HCT116 (cell line): Measurements from ENCODE around the gene CHIC1. TPM values are rescaled to one million over a fixed set of nuclear protein-coding genes. Genes with fewer than 3 reads are reported as not detected.
"Not testable (repeated sequence)": the region's sequence is repeated elsewhere in the genome, so short reads cannot be mapped to it uniquely, and the experiment has no call there.

Experiments
- ATAC-seq: fragments of 200-7000 bp; cut with Tn5 transposase; 2 replicates; pipeline ENCODE4 v1.9.1; 2020; ENCODE audit warnings: mild to moderate bottlenecking, moderate library complexity
- BruUV-seq: library from RNA; stranded (reverse); fragments of 400-500 nt; replicated peaks from 2 replicates; lab custom pipeline; 2021; lab: Mats Ljungman, UMichigan
- CTCF ChIA-PET: fragments of 300-600 bp; sonication (Branson Sonifier 250); formaldehyde crosslinking; loops from one replicate; lab custom pipeline; 2021; ENCODE audit warnings: antibody characterized with exemption; lab: Charles Lee
- POLR2A ChIA-PET: fragments of 300-600, 350-600 bp; sonication (Branson Sonifier 250); formaldehyde crosslinking; loops from one replicate; lab custom pipeline; 2021; ENCODE audit warnings: antibody characterized with exemption; lab: Charles Lee
- RAD21 ChIA-PET, 2 experiments: fragments of 300-600 bp; sonication (Branson Sonifier 250); formaldehyde crosslinking; loops; one replicate each; lab custom pipeline; 2023; ENCODE audit warnings: low total read pairs in 2 of 2; ENCODE audit not compliant: uncharacterized antibody in 2 of 2, unreplicated experiment in 2 of 2, low non-redundant PET in 1 of 2; lab: Charles Lee
- DNase-seq: peaks from one replicate; pipeline ENCODE4 v3.0.0-alpha.2; 2010; ENCODE audit warnings: low read depth, low spot score
- H2AFZ ChIP-seq: fragments of 200-600 bp; shearing (Covaris generic), sonication (generic); 2 replicates; pipeline ENCODE4 v1.6.1; 2017; ENCODE audit warnings: low read depth, mixed run types, mixed read lengths, antibody characterized with exemption, low read length; ENCODE audit not compliant: poor library complexity, severe bottlenecking
- H3K27ac ChIP-seq: 2 replicates; pipeline ENCODE4 v1.5.1; 2012; ENCODE audit warnings: low read depth, low read length
- H3K27me3 ChIP-seq: fragments of 200-600 bp; sonication (generic); 2 replicates; pipeline ENCODE4 v1.6.1; 2016; ENCODE audit warnings: mixed run types, low read length, mixed read lengths; ENCODE audit not compliant: insufficient read depth
- H3K36me3 ChIP-seq, 2 experiments: fragments of 200-500 bp in 1 of 2; fragments of 200-600 bp in 1 of 2; sonication (Bioruptor generic) in 1 of 2; sonication (generic) in 1 of 2; 2 replicates each; pipeline versions ENCODE4 v1.5.1 to v1.6.1; 2014 to 2016; ENCODE audit warnings: low read length in 2 of 2, inconsistent platforms in 1 of 2, mixed read lengths in 1 of 2, mixed run types in 1 of 2; ENCODE audit not compliant: insufficient read depth in 2 of 2, control insufficient read depth in 1 of 2
- H3K4me1 ChIP-seq, 2 experiments: fragments of 200-600 bp in 1 of 2; sonication (generic) in 1 of 2; 2 replicates each; pipeline versions ENCODE4 v1.5.1 to v1.6.1; 2012 to 2017; ENCODE audit warnings: low read length in 2 of 2, inconsistent platforms in 1 of 2, mild to moderate bottlenecking in 1 of 2, mixed read lengths in 1 of 2, mixed run types in 1 of 2, moderate library complexity in 1 of 2; ENCODE audit not compliant: insufficient read depth in 2 of 2, control insufficient read depth in 1 of 2
- H3K4me2 ChIP-seq: fragments of 200-600 bp; sonication (generic); 2 replicates; pipeline ENCODE4 v1.6.1; 2017; ENCODE audit warnings: mixed run types, low read length, mixed read lengths
- H3K4me3 ChIP-seq, 2 experiments: fragments of 200-600 bp in 1 of 2; sonication (generic) in 1 of 2; replicated peaks in 1 of 2; 2 replicates each; pipeline ENCODE4 v1.5.1; 2011 to 2016; ENCODE audit warnings: low read length in 2 of 2, control low read depth in 1 of 2, low read depth in 1 of 2, mild to moderate bottlenecking in 1 of 2, mixed read lengths in 1 of 2, mixed run types in 1 of 2
- H3K79me2 ChIP-seq: fragments of 200-600 bp; sonication (generic); 2 replicates; pipeline ENCODE4 v1.6.1; 2017; ENCODE audit warnings: mild to moderate bottlenecking, mixed run types, low read length, moderate library complexity, mixed read lengths; ENCODE audit not compliant: insufficient read depth
- H3K9ac ChIP-seq: fragments of 200-600 bp; sonication (generic); 2 replicates; pipeline ENCODE4 v1.6.1; 2016; ENCODE audit warnings: low read length, mixed read lengths
- H3K9me2 ChIP-seq: fragments of 200-600 bp; sonication (generic), shearing (Covaris generic); 2 replicates; pipeline ENCODE4 v1.6.1; 2017; ENCODE audit warnings: mixed run types, mild to moderate bottlenecking, moderate library complexity; ENCODE audit not compliant: insufficient read depth
- H3K9me3 ChIP-seq, 2 experiments: fragments of 200-500 bp in 1 of 2; fragments of 200-600 bp in 1 of 2; sonication (Bioruptor generic) in 1 of 2; sonication (generic) in 1 of 2; 2 replicates each; pipeline ENCODE4 v1.6.1; 2014 to 2017; ENCODE audit warnings: low read length in 2 of 2, mixed read lengths in 2 of 2, inconsistent platforms in 1 of 2, low read depth in 1 of 2, mild to moderate bottlenecking in 1 of 2, mixed run types in 1 of 2, moderate library complexity in 1 of 2; ENCODE audit not compliant: control insufficient read depth in 1 of 2, insufficient read depth in 1 of 2
- H4K20me1 ChIP-seq: fragments of 200-600 bp; sonication (generic), shearing (Covaris generic); 2 replicates; pipeline ENCODE4 v1.6.1; 2017; ENCODE audit warnings: mixed run types, mild to moderate bottlenecking, moderate library complexity; ENCODE audit not compliant: insufficient read depth
- CBX3 ChIP-seq: IDR thresholded peaks from 2 replicates; pipeline ENCODE4 v1.6.1; 2012; ENCODE audit warnings: low read depth
- CEBPB ChIP-seq: IDR thresholded peaks from 2 replicates; pipeline ENCODE4 v1.6.1; 2012; ENCODE audit warnings: low read depth
- EGR1 ChIP-seq: IDR thresholded peaks from 2 replicates; pipeline ENCODE4 v1.6.1; 2012; ENCODE audit warnings: low read depth
- ELF1 ChIP-seq: IDR thresholded peaks from 2 replicates; pipeline ENCODE4 v1.6.1; 2012; ENCODE audit warnings: low read depth, borderline replicate concordance
- EZH2 ChIP-seq: fragments of 200-600 bp; sonication (generic); IDR thresholded peaks from 2 replicates; pipeline ENCODE4 v1.6.1; 2017; ENCODE audit warnings: antibody characterized with exemption, mixed run types
- FOSL1 ChIP-seq: IDR thresholded peaks from 2 replicates; pipeline ENCODE4 v1.6.1; 2012; ENCODE audit warnings: low read depth
- JUND ChIP-seq: IDR thresholded peaks from 2 replicates; pipeline ENCODE4 v1.6.1; 2012
- POLR2A ChIP-seq: IDR thresholded peaks from 2 replicates; pipeline ENCODE4 v1.7.0; 2011; ENCODE audit warnings: borderline replicate concordance; ENCODE audit not compliant: insufficient read depth, insufficient read length; ENCODE audit errors: extremely low read depth
- RAD21 ChIP-seq: IDR thresholded peaks from 2 replicates; pipeline ENCODE4 v1.6.1; 2012; ENCODE audit warnings: low read depth, mild to moderate bottlenecking
- SIN3A ChIP-seq: IDR thresholded peaks from 2 replicates; pipeline ENCODE4 v1.6.1; 2012; ENCODE audit warnings: low read depth
- SP1 ChIP-seq: IDR thresholded peaks from 2 replicates; pipeline ENCODE4 v1.6.1; 2012; ENCODE audit warnings: low read depth
- TCF7L2 ChIP-seq: IDR thresholded peaks from 2 replicates; pipeline ENCODE4 v1.7.0; 2011; ENCODE audit warnings: borderline replicate concordance, inconsistent platforms; ENCODE audit not compliant: insufficient read depth, insufficient read length; ENCODE audit errors: extremely low read depth
- ZBTB33 ChIP-seq: IDR thresholded peaks from 2 replicates; pipeline ENCODE4 v1.6.1; 2011; ENCODE audit warnings: mild to moderate bottlenecking, low read length, moderate library complexity; ENCODE audit not compliant: insufficient replicate concordance; ENCODE audit errors: extremely low read depth
- intact Hi-C: fragments of 100-400 bp; cut with micrococcal nuclease; formaldehyde crosslinking; loops from 2 replicates; pipeline ENCODE4 v1.10.0; 2022
- total RNA-seq: library from RNA; stranded (reverse); gene quantifications from one replicate; pipeline ENCODE4 v1.2.1, GENCODE V29; 2021; ENCODE audit not compliant: unreplicated experiment
- TF ChIP-seq, protein P1 (sequence below): IDR thresholded peaks from 2 replicates; pipeline ENCODE4 v1.6.1; 2012; ENCODE audit warnings: low read depth
- TF ChIP-seq, protein P2 (sequence below): IDR thresholded peaks from 2 replicates; pipeline ENCODE4 v1.6.1; 2012

Gene CHIC1
- total RNA-seq, 1 experiment from 2014 or later = 0.10 TPM

- CTCF ChIA-PET, H3K9me3 ChIP-seq, H3K79me2 ChIP-seq, H2AFZ ChIP-seq, H3K27me3 ChIP-seq, H3K36me3 ChIP-seq, ATAC-seq, H3K9ac ChIP-seq, H4K20me1 ChIP-seq, H3K9me2 ChIP-seq, intact Hi-C loops, BruUV-seq, H3K27ac ChIP-seq, H3K4me3 ChIP-seq, H3K4me1 ChIP-seq, POLR2A ChIA-PET, RAD21 ChIA-PET, DNase-seq, H3K4me2 ChIP-seq: not testable (repeated sequence)
These were observed 31.3 kb upstream of the CHIC1 start for GRCh38 chrX:73531655-73532054.

- no peak overlapping the region for H3K4me3 ChIP-seq
- ATAC-seq (no peak), DNase-seq (no peak)
- CTCF ChIA-PET = no interaction called here
- no peaks in the 10 kb centered on the region for H3K27me3 ChIP-seq
- POLR2A ChIA-PET = no interaction called here
- H3K9ac ChIP-seq = no peak overlapping the region
- RAD21 ChIA-PET = no interaction called here
- H3K4me1 ChIP-seq = no peaks in the 10 kb centered on the region
- no peak overlapping the region for H2AFZ ChIP-seq
- intact Hi-C loops = no loop called here
- no peaks in the 10 kb centered on the region for H3K9me3 ChIP-seq
- H3K27ac ChIP-seq = no peak overlapping the region
- H3K9me2 ChIP-seq = no peaks in the 10 kb centered on the region
- H4K20me1 ChIP-seq = no peaks in the 10 kb centered on the region
- no TSS peak for BruUV-seq
- TF ChIP-seq SIN3A (no peak), EZH2 (no peak), SP1 (no peak), ELF1 (no peak), RAD21 (no peak), POLR2A (no peak), CBX3 (no peak), TCF7L2 (no peak), ZBTB33 (no peak), EGR1 (no peak), CEBPB (no peak), FOSL1 (no peak), JUND (no peak)
- TF ChIP-seq, protein P1, sequence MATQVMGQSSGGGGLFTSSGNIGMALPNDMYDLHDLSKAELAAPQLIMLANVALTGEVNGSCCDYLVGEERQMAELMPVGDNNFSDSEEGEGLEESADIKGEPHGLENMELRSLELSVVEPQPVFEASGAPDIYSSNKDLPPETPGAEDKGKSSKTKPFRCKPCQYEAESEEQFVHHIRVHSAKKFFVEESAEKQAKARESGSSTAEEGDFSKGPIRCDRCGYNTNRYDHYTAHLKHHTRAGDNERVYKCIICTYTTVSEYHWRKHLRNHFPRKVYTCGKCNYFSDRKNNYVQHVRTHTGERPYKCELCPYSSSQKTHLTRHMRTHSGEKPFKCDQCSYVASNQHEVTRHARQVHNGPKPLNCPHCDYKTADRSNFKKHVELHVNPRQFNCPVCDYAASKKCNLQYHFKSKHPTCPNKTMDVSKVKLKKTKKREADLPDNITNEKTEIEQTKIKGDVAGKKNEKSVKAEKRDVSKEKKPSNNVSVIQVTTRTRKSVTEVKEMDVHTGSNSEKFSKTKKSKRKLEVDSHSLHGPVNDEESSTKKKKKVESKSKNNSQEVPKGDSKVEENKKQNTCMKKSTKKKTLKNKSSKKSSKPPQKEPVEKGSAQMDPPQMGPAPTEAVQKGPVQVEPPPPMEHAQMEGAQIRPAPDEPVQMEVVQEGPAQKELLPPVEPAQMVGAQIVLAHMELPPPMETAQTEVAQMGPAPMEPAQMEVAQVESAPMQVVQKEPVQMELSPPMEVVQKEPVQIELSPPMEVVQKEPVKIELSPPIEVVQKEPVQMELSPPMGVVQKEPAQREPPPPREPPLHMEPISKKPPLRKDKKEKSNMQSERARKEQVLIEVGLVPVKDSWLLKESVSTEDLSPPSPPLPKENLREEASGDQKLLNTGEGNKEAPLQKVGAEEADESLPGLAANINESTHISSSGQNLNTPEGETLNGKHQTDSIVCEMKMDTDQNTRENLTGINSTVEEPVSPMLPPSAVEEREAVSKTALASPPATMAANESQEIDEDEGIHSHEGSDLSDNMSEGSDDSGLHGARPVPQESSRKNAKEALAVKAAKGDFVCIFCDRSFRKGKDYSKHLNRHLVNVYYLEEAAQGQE = no peak
- TF ChIP-seq, protein P2, sequence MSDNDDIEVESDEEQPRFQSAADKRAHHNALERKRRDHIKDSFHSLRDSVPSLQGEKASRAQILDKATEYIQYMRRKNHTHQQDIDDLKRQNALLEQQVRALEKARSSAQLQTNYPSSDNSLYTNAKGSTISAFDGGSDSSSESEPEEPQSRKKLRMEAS = no peak
- TF ChIP-seq, all 23 proteins: peak for 0
- Histone ChIP-seq H3K36me3 (no peaks in the 10 kb centered on the region), H3K79me2 (no peaks in the 10 kb centered on the region), H3K4me2 (no peak overlapping the region)
These were observed 6.8 kb upstream of the CHIC1 start for GRCh38 chrX:73556159-73556558.
